HCT116 (cell line): ENCODE measurements around the gene MTA1.

ENCODE experiments used
- CBX3 ChIP-seq: IDR thresholded peaks from 2 replicates; pipeline ENCODE4 v1.6.1; 2012; ENCODE audit warnings: low read depth
- CEBPB ChIP-seq: IDR thresholded peaks from 2 replicates; pipeline ENCODE4 v1.6.1; 2012; ENCODE audit warnings: low read depth
- EGR1 ChIP-seq: IDR thresholded peaks from 2 replicates; pipeline ENCODE4 v1.6.1; 2012; ENCODE audit warnings: low read depth
- EZH2 ChIP-seq: fragments of 200-600 bp; sonication (generic); IDR thresholded peaks from 2 replicates; pipeline ENCODE4 v1.6.1; 2017; ENCODE audit warnings: antibody characterized with exemption, mixed run types
- EZH2phosphoT487 ChIP-seq: fragments of 200-600 bp; IDR thresholded peaks from 2 replicates; pipeline ENCODE4 v1.6.1; 2018; ENCODE audit warnings: antibody characterized with exemption, borderline replicate concordance
- FOSL1 ChIP-seq: IDR thresholded peaks from 2 replicates; pipeline ENCODE4 v1.6.1; 2012; ENCODE audit warnings: low read depth
- POLR2A ChIP-seq: IDR thresholded peaks from 2 replicates; pipeline ENCODE4 v1.7.0; 2011; ENCODE audit warnings: borderline replicate concordance; ENCODE audit not compliant: insufficient read depth, insufficient read length; ENCODE audit errors: extremely low read depth
- POLR2AphosphoS5 ChIP-seq: IDR thresholded peaks from 2 replicates; pipeline ENCODE4 v1.6.1; 2011; ENCODE audit warnings: mild to moderate bottlenecking, low read depth, low read length, moderate library complexity
- RAD21 ChIP-seq: IDR thresholded peaks from 2 replicates; pipeline ENCODE4 v1.6.1; 2012; ENCODE audit warnings: low read depth, mild to moderate bottlenecking
- TCF7L2 ChIP-seq: IDR thresholded peaks from 2 replicates; pipeline ENCODE4 v1.7.0; 2011; ENCODE audit warnings: borderline replicate concordance, inconsistent platforms; ENCODE audit not compliant: insufficient read depth, insufficient read length; ENCODE audit errors: extremely low read depth
- ZNF274 ChIP-seq: fragments of 200-500 bp; sonication (Bioruptor generic); IDR thresholded peaks from 2 replicates; pipeline ENCODE4 v1.6.1; 2014; ENCODE audit warnings: mild to moderate bottlenecking, low read depth, low read length, inconsistent platforms
- TF ChIP-seq, protein P1 (sequence below), 3 experiments: fragments of 200-600 bp in 1 of 3; sonication (generic) in 1 of 3; IDR thresholded peaks in 2 of 3; conservative IDR thresholded peaks in 1 of 3; 2 replicates each; pipeline ENCODE4 v1.5.1; 2012 to 2017; ENCODE audit warnings: low read depth in 2 of 3, low read length in 2 of 3, antibody characterized with exemption in 1 of 3, borderline replicate concordance in 1 of 3, control low read depth in 1 of 3, mild to moderate bottlenecking in 1 of 3, mixed read lengths in 1 of 3, mixed run types in 1 of 3, moderate library complexity in 1 of 3; ENCODE audit not compliant: insufficient read depth in 1 of 3
- TF ChIP-seq, protein P2 (sequence below): IDR thresholded peaks from 2 replicates; pipeline ENCODE4 v1.6.1; 2012

DNA sequence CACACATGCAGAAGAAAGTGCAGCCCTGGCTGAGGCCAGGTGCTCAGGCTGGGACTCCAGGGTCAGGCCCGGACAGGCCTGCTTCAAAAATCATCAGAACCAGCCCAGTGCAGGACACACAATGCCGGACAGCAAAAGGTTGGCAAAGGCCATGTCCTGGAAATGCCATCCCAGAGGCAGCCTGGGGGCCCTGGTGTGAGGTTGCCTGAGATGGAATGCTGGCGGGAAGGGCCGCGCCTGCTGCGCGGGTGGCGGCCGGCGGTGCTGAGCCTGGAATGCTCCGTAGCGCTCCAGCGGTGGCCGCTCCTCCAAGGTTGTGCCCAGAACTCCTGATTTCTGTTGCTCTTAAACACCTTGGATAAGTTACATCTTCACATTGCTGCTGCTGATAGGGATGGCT, 33.3 kb downstream of the MTA1 start:
- TF ChIP-seq TCF7L2 (no peak), EGR1 (no peak), EZH2 (no peak), RAD21 (no peak), POLR2A (no peak), EZH2phosphoT487 (no peak), POLR2AphosphoS5 (no peak), FOSL1 (no peak), CBX3 (no peak), ZNF274 (no peak), CEBPB (no peak)
- TF ChIP-seq, protein P1, sequence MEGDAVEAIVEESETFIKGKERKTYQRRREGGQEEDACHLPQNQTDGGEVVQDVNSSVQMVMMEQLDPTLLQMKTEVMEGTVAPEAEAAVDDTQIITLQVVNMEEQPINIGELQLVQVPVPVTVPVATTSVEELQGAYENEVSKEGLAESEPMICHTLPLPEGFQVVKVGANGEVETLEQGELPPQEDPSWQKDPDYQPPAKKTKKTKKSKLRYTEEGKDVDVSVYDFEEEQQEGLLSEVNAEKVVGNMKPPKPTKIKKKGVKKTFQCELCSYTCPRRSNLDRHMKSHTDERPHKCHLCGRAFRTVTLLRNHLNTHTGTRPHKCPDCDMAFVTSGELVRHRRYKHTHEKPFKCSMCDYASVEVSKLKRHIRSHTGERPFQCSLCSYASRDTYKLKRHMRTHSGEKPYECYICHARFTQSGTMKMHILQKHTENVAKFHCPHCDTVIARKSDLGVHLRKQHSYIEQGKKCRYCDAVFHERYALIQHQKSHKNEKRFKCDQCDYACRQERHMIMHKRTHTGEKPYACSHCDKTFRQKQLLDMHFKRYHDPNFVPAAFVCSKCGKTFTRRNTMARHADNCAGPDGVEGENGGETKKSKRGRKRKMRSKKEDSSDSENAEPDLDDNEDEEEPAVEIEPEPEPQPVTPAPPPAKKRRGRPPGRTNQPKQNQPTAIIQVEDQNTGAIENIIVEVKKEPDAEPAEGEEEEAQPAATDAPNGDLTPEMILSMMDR (IDR thresholded peaks at IDR 0.05 in 2 of 3, conservative IDR thresholded peaks at IDR 0.05 in 1 of 3; ENCODE audit: borderline replicate concordance in 1 of 3, insufficient read depth in 1 of 3, low read depth in 2 of 3, low read length in 2 of 3) = no peak
- TF ChIP-seq, protein P2, sequence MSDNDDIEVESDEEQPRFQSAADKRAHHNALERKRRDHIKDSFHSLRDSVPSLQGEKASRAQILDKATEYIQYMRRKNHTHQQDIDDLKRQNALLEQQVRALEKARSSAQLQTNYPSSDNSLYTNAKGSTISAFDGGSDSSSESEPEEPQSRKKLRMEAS = no peak
